ENCODE results near the gene FKBP3. TPM values are rescaled to one million over a fixed set of nuclear protein-coding genes. Genes with fewer than 3 reads are reported as not detected.

Gene FKBP3
- total and polyA plus RNA-seq, 2 of the 13 experiments (the other 11 are each of a cell fraction or from before 2014, with no cell fraction given): 57.0 to 87.6 TPM

GRCh38 chr14:45181806-45182205, 47.5 kb upstream of the FKBP3 start:
- Histone ChIP-seq H4K20me1 (ENCODE audit: insufficient read depth, low read length) (no peaks in the 10 kb centered on the region), H2AFZ (ENCODE audit: low read length) (no peak overlapping the region), H3K27me3 (ENCODE audit: control insufficient read depth in 1 of 2, insufficient read depth in 2 of 2, low read length in 2 of 2) (no peaks in the 10 kb centered on the region), H3K4me1 (ENCODE audit: insufficient read depth, low read length) (no peaks in the 10 kb centered on the region), H3K27ac (ENCODE audit: extremely low read length, insufficient read depth, low read length) (no peak overlapping the region), H3K4me2 (ENCODE audit: low read depth, low read length) (no peak overlapping the region), H3K79me2 (ENCODE audit: insufficient read depth, low read length) (no peaks in the 10 kb centered on the region), H3K9me3 (ENCODE audit: low read length) (no peaks in the 10 kb centered on the region), H3K4me3 (replicated peaks in 1 of 3; ENCODE audit: insufficient read depth in 1 of 3, low read depth in 2 of 3, low read length in 3 of 3) (no peak overlapping the region), H3K36me3 (replicated peaks in 1 of 2; ENCODE audit: control insufficient read depth in 1 of 2, insufficient read depth in 2 of 2, low read length in 2 of 2) (no peaks in the 10 kb centered on the region), H3K9ac (ENCODE audit: insufficient read depth, low read depth, low read length) (no peak overlapping the region)
- ChIA-PET CTCF (ENCODE audit: low intra/inter-chr PET ratio, low total read pairs) (no interaction called here), POLR2A (no interaction called here)
- no TSS peak for BruUV-seq (replicated peaks)
- TF ChIP-seq TRAFD1 (CRISPR knock-in tag; IDR thresholded peaks at IDR 0.05; ENCODE audit: borderline replicate concordance): no peak
- TF ChIP-seq MIER3 (CRISPR knock-in tag; IDR thresholded peaks at IDR 0.05; ENCODE audit: borderline replicate concordance): no peak
- TF ChIP-seq ZZZ3 (CRISPR knock-in tag; IDR thresholded peaks at IDR 0.05; ENCODE audit: borderline replicate concordance): no peak
- no peak for TF ChIP-seq SIX4 (CRISPR knock-in tag; IDR thresholded peaks at IDR 0.05)
- TF ChIP-seq ZNF549 (CRISPR knock-in tag; IDR thresholded peaks at IDR 0.05): no peak
- no peak for TF ChIP-seq SMAD1 (CRISPR knock-in tag; IDR thresholded peaks at IDR 0.05; ENCODE audit: borderline replicate concordance, low read depth)
- TF ChIP-seq ZNF512B (CRISPR knock-in tag; IDR thresholded peaks at IDR 0.05; ENCODE audit: borderline replicate concordance): no peak
- TF ChIP-seq U2AF1 (optimal IDR thresholded peaks at IDR 0.05; ENCODE audit: low read depth, low read length): no peak
- TF ChIP-seq ZNF724P (CRISPR knock-in tag; IDR thresholded peaks at IDR 0.05; ENCODE audit: borderline replicate concordance): no peak
- TF ChIP-seq AGO2 (optimal IDR thresholded peaks at IDR 0.05; ENCODE audit: low read depth, low read length): no peak
- TF ChIP-seq THAP11 (CRISPR knock-in tag; IDR thresholded peaks at IDR 0.05): no peak
- no peak for TF ChIP-seq SALL2 (CRISPR knock-in tag; IDR thresholded peaks at IDR 0.05)
- no peak for TF ChIP-seq ZBTB7A (CRISPR knock-in tag; IDR thresholded peaks at IDR 0.05)
- TF ChIP-seq NFRKB (IDR thresholded peaks at IDR 0.05): no peak
- TF ChIP-seq ZNF737 (CRISPR knock-in tag; IDR thresholded peaks at IDR 0.05; ENCODE audit: borderline replicate concordance): no peak
- no peak for TF ChIP-seq NR1H2 (CRISPR knock-in tag; IDR thresholded peaks at IDR 0.05; ENCODE audit: borderline replicate concordance, low read depth)
- in situ Hi-C loops (cut with HindIII; ENCODE audit: extremely low pct_ligation_motif_present, low pct_unique_long_range_greater_than_20kb): no loop called here
- FAIRE-seq (no peak), DNase-seq (ENCODE audit: low spot score) (no peak), ATAC-seq (no peak)
- WGBS (ENCODE audit: low lambda C conversion rate): 95% methylated on average over 3 of the region's 3 CpGs
- intact Hi-C loops (cut with micrococcal nuclease; ENCODE audit: unreplicated experiment): no loop called here
